ENCODE data around the gene ANKK1.

Gene ANKK1

DNA sequence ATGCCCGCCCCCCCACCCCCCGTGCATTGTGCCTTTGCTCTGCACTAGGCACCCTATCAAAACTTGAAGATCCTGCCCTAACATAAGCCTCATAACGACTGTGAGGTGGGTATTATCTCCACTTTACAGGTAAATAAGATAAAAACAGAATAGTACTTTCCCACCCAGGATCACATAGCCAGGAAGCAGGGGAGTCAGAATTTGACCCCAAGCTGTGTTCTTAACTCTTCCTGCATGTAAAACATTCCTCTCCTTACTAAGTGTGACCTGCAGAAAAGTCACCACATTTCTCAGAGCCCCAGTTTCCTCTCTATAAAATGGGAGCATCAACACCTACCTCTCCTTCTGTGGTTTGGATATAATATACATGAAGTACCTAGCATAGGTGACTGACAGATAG lies 18.2 kb upstream of the ANKK1 start:
- Mint-ChIP-seq H3K36me3 (ENCODE audit: low read depth) (no peaks in the 10 kb centered on the region), H3K4me3 (no peak overlapping the region), H3K9me3 (no peaks in the 10 kb centered on the region), H3K27me3 (ENCODE audit: low read depth) (no peaks in the 10 kb centered on the region), H3K27ac (no peak overlapping the region), H3K4me1 (ENCODE audit: low read depth) (no peaks in the 10 kb centered on the region)

DNA sequence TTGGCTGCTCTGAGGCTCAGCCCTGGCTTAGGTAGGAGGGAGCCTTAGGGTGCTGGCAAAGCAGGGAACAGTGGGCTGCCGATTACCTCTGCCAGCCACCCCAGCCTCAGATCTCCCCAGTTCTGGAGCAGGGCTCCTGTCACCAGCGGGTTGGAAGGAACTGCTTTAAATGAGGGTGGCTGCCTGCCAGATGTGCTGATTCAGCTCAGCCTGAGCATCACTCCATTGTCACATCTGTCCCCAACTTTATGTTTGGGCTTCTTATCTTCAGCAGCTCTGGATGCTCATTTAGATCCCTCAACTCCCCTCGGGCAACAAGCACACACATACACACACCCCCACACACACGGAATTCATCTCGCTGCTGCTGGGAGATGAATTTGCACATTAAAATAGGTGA lies 16.9 kb upstream of the ANKK1 start:
- Mint-ChIP-seq H3K27ac (no peak overlapping the region), H3K9me3 (no peaks in the 10 kb centered on the region), H3K36me3 (ENCODE audit: low read depth) (no peaks in the 10 kb centered on the region), H3K4me1 (ENCODE audit: low read depth) (no peaks in the 10 kb centered on the region), H3K27me3 (ENCODE audit: low read depth) (no peaks in the 10 kb centered on the region), H3K4me3 (no peak overlapping the region)

DNA sequence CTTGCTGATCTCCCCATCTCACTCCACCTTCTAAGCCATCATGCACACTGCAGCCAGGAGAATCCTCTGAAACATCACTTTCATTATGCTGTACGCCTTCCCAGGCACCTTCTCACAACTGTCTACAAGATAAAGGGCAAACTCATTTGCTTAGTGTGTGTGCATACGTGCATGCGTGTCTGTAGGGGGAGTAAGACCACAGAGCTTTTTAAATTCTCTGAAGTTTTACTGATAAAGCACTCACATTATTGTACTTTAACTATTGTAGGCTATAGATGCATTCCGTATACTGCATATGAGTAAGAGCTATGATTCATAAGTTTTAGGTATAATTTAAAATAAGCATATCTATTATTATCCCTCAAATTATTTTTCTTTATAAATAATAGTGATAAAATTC lies 15.3 kb upstream of the ANKK1 start:
- Mint-ChIP-seq H3K4me3 (no peak overlapping the region), H3K27me3 (ENCODE audit: low read depth) (no peaks in the 10 kb centered on the region), H3K4me1 (ENCODE audit: low read depth) (no peaks in the 10 kb centered on the region), H3K36me3 (ENCODE audit: low read depth) (no peaks in the 10 kb centered on the region), H3K9me3 (no peaks in the 10 kb centered on the region), H3K27ac (no peak overlapping the region)

GRCh38 chr11:113373306-113373705 lies 14.3 kb upstream of the ANKK1 start:
- no peaks in the 10 kb centered on the region for H3K9me3 Mint-ChIP-seq

DNA sequence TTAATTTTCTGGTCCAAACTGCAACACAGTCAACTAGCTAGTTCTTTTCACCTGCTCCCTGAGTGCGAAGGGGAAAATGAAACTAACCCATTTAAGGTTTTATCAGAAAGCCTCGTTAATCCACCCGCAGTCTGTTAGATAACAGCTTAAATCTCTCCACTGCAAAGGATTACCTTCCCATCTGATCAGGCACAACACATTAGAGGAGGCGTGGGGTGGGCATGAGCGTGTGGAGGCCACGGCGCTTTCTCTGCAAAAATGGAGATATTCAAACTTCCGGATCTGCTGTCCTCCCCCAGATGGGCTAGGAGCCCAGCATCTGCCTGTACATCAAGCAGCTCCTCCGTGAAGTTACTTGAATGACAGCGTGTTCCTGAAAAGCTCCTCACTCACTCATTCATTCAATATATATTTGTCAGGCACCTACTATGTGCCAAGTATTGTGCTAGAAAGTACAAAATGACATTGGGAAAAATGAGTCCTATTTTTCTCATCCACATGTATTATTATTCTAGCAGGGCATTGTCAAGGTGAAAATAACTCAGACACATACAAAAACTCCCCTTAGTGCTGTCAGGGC lies 13.5 kb upstream of the ANKK1 start:
- H3K27ac Mint-ChIP-seq: no peak overlapping the region
- H3K4me1 Mint-ChIP-seq (ENCODE audit: low read depth): no peaks in the 10 kb centered on the region
- H3K9me3 Mint-ChIP-seq: no peaks in the 10 kb centered on the region
- H3K4me3 Mint-ChIP-seq: no peak overlapping the region
- no peaks in the 10 kb centered on the region for H3K36me3 Mint-ChIP-seq (ENCODE audit: low read depth)
- no peaks in the 10 kb centered on the region for H3K27me3 Mint-ChIP-seq (ENCODE audit: low read depth)

More at GRCh38 chr11:113373306-113373705, 14.3 kb upstream of the ANKK1 start:
- H3K27me3 Mint-ChIP-seq (ENCODE audit: low read depth): no peaks in the 10 kb centered on the region
- H3K4me3 Mint-ChIP-seq: no peak overlapping the region
- no peaks in the 10 kb centered on the region for H3K4me1 Mint-ChIP-seq (ENCODE audit: low read depth)
- no peaks in the 10 kb centered on the region for H3K36me3 Mint-ChIP-seq (ENCODE audit: low read depth)
- H3K27ac Mint-ChIP-seq: no peak overlapping the region

DNA sequence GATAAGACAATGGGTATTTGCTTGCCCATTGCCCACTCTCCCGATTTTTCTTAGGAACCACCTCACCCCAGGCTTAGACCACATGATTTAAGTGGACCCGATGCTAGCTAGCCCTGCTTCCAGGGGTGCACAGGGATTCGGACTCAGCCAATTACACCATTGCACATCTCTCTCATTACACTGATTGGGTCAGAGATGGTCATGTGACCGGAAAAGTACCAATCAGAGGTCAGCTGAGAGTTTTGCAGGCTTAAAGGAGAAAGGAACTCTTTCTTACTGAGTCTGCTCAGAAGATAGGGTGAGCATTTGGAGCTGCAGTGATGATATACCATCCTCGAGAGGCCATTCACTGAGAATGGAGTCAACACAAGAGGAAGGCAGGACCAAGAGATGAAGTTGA lies 12.2 kb upstream of the ANKK1 start:
- no peak overlapping the region for H3K4me3 Mint-ChIP-seq
- H3K36me3 Mint-ChIP-seq (ENCODE audit: low read depth): no peaks in the 10 kb centered on the region
- H3K9me3 Mint-ChIP-seq: no peaks in the 10 kb centered on the region
- H3K4me1 Mint-ChIP-seq (ENCODE audit: low read depth): no peaks in the 10 kb centered on the region
- H3K27ac Mint-ChIP-seq: no peak overlapping the region
- H3K27me3 Mint-ChIP-seq (ENCODE audit: low read depth): no peaks in the 10 kb centered on the region

GRCh38 chr11:113376156-113376555 lies 11.4 kb upstream of the ANKK1 start:
- no peak overlapping the region for H3K4me3 Mint-ChIP-seq
- no peaks in the 10 kb centered on the region for H3K27me3 Mint-ChIP-seq (ENCODE audit: low read depth)
- H3K36me3 Mint-ChIP-seq (ENCODE audit: low read depth): no peaks in the 10 kb centered on the region
- H3K9me3 Mint-ChIP-seq: no peaks in the 10 kb centered on the region
- H3K27ac Mint-ChIP-seq: no peak overlapping the region
- H3K4me1 Mint-ChIP-seq (ENCODE audit: low read depth): no peaks in the 10 kb centered on the region

- no peak overlapping the region for H3K4me3 Mint-ChIP-seq
- no peaks in the 10 kb centered on the region for H3K4me1 Mint-ChIP-seq (ENCODE audit: low read depth)
- no peak overlapping the region for H3K27ac Mint-ChIP-seq
- H3K36me3 Mint-ChIP-seq (ENCODE audit: low read depth): no peaks in the 10 kb centered on the region
- no peaks in the 10 kb centered on the region for H3K9me3 Mint-ChIP-seq
- H3K27me3 Mint-ChIP-seq (ENCODE audit: low read depth): no peaks in the 10 kb centered on the region
Observed at GRCh38 chr11:113377681-113378412, 9.7 kb upstream of the ANKK1 start.

- Mint-ChIP-seq H3K36me3 (ENCODE audit: low read depth) (no peaks in the 10 kb centered on the region), H3K4me1 (ENCODE audit: low read depth) (no peaks in the 10 kb centered on the region), H3K27ac (no peak overlapping the region), H3K9me3 (no peaks in the 10 kb centered on the region), H3K27me3 (ENCODE audit: low read depth) (no peaks in the 10 kb centered on the region), H3K4me3 (no peak overlapping the region)
Observed at GRCh38 chr11:113378692-113379091, 8.9 kb upstream of the ANKK1 start.

GRCh38 chr11:113382121-113382520 lies 5.5 kb upstream of the ANKK1 start:
- Mint-ChIP-seq H3K4me1 (ENCODE audit: low read depth) (no peaks in the 10 kb centered on the region), H3K9me3 (no peaks in the 10 kb centered on the region), H3K27me3 (ENCODE audit: low read depth) (peaks cover 10% of the 10 kb centered on the region), H3K27ac (no peak overlapping the region), H3K4me3 (no peak overlapping the region), H3K36me3 (ENCODE audit: low read depth) (no peaks in the 10 kb centered on the region)

GRCh38 chr11:113384551-113384950 lies 3.0 kb upstream of the ANKK1 start:
- H3K36me3 Mint-ChIP-seq (ENCODE audit: low read depth): no peaks in the 10 kb centered on the region

DNA sequence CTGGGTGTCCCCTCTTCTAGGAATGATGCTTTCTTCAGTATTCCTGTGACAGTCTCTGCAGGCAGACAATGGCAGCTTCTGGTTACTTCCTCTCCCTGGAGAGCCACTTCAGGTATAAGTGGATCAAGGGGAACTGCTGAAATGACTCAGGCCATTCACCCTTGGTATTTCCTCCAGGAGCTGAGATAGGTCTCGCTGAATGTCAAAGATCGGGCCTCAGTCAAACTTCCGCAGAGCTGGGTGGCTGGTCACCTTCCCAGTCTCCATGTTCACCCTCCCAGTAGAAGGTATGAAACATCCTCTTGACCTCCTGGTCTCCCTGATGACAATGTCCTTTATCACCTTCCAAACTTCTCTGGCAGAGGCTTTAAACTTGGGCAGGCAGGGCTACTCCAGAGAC lies 1.8 kb upstream of the ANKK1 start:
- Mint-ChIP-seq H3K4me1 (ENCODE audit: low read depth) (no peaks in the 10 kb centered on the region), H3K27ac (no peak overlapping the region), H3K27me3 (ENCODE audit: low read depth) (peaks cover 13% of the 10 kb centered on the region), H3K4me3 (no peak overlapping the region), H3K36me3 (ENCODE audit: low read depth) (no peaks in the 10 kb centered on the region), H3K9me3 (no peaks in the 10 kb centered on the region)

More at GRCh38 chr11:113384551-113384950, 3.0 kb upstream of the ANKK1 start:
- H3K4me3 Mint-ChIP-seq: no peak overlapping the region
- no peak overlapping the region for H3K27ac Mint-ChIP-seq
- H3K9me3 Mint-ChIP-seq: no peaks in the 10 kb centered on the region
- no peaks in the 10 kb centered on the region for H3K4me1 Mint-ChIP-seq (ENCODE audit: low read depth)
- H3K27me3 Mint-ChIP-seq (ENCODE audit: low read depth): peaks cover 13% of the 10 kb centered on the region

DNA sequence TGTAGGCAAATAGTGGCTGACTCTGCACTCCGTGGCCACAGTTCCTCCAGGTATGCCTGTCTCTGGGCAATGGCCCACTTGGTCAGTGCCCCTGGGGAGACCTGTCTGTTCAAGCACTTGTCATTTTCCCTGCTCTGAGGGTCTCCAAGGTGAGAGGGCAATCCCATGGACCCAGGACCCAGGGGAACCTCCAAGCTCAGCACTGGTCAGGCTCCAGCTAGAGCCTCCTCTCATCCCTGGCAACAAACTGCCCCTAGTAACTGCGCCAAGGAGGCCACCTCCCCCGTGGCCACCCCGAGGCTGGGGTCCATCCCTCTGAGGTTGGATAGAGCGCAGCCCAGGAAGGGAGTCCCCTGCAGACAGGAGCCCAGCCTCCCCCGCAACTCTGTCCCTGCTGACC lies 713 bp upstream of the ANKK1 start:
- no peaks in the 10 kb centered on the region for H3K9me3 Mint-ChIP-seq
- no peaks in the 10 kb centered on the region for H3K4me1 Mint-ChIP-seq (ENCODE audit: low read depth)
- no peak overlapping the region for H3K27ac Mint-ChIP-seq
- H3K27me3 Mint-ChIP-seq (ENCODE audit: low read depth): peaks cover 13% of the 10 kb centered on the region
- no peaks in the 10 kb centered on the region for H3K36me3 Mint-ChIP-seq (ENCODE audit: low read depth)
- no peak overlapping the region for H3K4me3 Mint-ChIP-seq

GRCh38 chr11:113389272-113389671 lies 1.7 kb downstream of the ANKK1 start:
- Mint-ChIP-seq H3K27me3 (ENCODE audit: low read depth) (peaks cover 13% of the 10 kb centered on the region), H3K27ac (no peak overlapping the region), H3K4me1 (ENCODE audit: low read depth) (no peaks in the 10 kb centered on the region), H3K9me3 (no peaks in the 10 kb centered on the region), H3K4me3 (no peak overlapping the region), H3K36me3 (ENCODE audit: low read depth) (no peaks in the 10 kb centered on the region)

DNA sequence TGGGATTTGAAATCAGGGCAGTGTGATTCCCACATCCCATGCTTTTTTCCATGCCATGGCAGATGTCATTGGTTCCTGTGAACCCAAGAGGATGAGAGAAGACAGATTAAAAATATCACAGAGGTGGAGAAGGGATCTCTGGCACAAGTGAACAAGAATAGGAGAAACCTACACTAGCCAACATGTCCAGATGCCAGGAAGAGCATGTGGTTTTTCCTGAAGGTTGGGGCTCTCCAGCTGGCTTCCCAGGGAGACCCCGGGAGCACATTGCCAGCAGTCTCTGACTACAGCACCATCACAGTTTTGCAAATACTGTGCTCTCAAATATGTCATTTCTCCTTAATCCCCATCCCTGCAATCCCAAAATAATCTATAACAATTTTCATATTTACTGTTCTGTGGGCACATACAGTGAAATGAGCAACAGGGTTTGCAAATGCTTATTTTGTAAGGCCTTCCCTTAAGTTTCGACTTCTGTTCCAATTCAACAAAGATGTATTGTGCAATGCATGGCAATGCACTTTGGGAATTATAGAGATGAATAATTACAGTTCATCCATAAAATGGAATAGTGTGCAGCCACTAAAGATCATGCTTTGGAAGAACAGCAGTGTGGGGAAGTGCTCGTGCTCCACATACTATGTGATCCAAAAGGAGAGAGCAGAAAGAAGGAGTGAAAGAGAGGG lies 4.8 kb downstream of the ANKK1 start:
- H3K27me3 Mint-ChIP-seq (ENCODE audit: low read depth): peaks cover under 1% of the 10 kb centered on the region
- no peak overlapping the region for H3K27ac Mint-ChIP-seq
- no peaks in the 10 kb centered on the region for H3K36me3 Mint-ChIP-seq (ENCODE audit: low read depth)
- no peaks in the 10 kb centered on the region for H3K9me3 Mint-ChIP-seq
- H3K4me1 Mint-ChIP-seq (ENCODE audit: low read depth): no peaks in the 10 kb centered on the region
- no peak overlapping the region for H3K4me3 Mint-ChIP-seq

Measured in T-helper 1 cell treated with Interleukin-12 subunit alpha and Interleukin-12 subunit beta and Interleukin-4 antibody, amounts not matched to agents 30 μg/mL and 1 μg/mL, for 36 hours (primary cell).